Bone marrow (tissue), 2 donors: ENCODE data around the gene PDRG1.
"Not testable (repeated sequence)": the region's sequence is repeated elsewhere in the genome, so short reads cannot be mapped to it uniquely, and the experiment has no call there.

Experiments used
- DNase-seq, 2 donors: peaks; one replicate each; lab custom pipeline; 2025; lab: John Stamatoyannopoulos, UW

PDRG1 gene

DNA sequence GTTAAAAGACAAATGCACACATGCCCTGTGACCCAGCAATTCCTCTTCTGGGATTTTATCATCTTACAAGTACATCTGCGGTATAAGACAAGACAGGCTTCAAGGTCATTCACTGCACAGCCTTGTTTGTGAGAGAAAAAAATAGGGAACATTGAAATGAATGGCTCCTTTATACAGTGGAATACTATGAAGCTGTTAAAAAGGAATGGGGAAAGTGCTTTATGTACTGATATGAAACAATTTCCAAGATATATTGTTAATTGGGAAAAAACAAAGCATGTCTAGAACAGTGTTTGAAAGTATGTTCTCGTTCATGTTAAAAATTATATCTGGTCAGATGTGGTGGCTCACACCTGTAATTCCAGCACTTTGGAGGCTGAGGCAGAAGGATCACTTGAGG, 25.4 kb downstream of the PDRG1 start:
- no peak for DNase-seq

GRCh38 chr20:31925631-31926030, 26.2 kb downstream of the PDRG1 start:
- no peak for DNase-seq

DNA sequence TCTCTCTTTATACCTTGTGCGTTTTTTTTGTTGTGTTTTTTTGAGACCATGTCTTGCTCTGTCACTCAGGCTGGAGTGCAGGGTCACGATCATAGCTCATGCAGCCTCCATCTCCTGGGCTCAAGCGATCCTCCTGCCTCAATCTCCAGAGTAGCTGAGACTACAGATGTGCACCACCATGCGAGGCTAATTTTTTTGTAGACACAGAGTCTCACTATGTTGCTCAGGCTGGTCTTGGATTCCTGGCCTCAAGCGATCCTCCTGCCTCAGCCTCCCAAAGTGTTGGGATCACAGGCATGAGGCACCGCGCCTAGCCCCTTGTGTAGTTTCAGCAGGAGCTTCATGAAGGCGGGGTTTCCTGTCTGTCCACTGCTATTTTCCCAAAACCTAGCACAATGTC, 27.3 kb downstream of the PDRG1 start:
- no peak for DNase-seq

DNA sequence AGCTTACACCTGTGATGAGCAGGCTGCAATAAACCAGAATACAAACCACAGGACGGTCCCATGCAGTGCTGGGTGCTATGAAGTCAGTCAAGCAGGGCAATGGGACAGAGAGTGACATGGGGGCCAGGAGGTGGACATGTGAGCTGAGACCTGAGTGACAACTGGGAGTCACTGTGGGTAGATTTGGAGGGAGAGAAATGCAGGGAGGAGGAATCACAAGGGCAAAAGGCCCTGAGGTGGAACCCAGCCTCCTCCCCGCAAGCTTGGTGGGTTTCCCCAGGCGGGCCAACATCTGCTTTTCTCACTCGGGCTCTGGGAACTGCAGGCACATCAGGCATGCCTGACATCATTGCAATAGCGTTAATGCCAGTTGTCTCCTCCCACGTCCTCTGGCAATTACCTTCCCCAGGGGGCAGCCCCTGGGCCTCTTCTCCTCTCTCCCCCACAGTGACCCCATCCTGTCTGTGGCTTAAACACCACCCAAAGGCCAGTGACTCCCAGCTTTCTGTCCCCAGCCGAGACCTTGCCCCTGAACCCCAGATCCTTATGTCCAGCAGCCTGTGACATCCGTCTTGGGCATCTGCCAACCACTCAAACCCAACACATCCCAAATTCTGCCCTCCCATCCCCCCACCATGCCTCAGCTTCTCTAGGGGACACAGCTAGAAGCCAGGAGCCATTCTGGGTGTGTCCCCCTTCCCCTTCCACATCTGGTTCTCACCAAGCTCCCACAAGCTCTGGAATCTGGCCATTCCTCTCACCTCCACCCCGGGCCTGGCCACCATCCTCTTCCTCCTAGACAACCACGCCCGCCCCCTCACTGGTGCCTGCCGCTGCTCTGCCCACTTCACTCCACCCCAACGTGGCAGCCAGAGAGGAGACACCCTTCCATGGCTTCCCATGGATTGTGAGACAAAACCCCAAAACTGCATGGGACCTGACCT, 28.2 kb downstream of the PDRG1 start:
- no peak for DNase-seq

DNA sequence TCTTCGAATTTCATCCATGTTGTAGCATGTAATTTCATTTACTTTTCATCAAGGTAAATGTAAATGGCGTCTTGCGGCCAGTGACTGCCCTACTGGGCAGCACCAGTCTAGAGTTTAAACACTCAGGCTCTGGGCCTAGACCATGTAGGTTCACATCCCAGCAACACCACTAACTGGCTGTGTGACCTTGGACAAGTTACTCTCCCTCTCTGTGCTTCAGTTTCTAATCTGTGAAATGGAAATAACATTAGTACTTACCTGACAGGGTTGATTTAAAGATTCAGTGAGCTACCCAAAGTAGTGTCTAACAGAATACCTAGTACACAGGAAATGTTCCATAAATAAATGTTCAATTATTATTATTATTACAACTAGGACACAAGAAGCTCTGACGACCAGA, 29.3 kb downstream of the PDRG1 start:
- DNase-seq: no peak

- DNase-seq: no peak
Measured at GRCh38 chr20:31922181-31922580, 29.7 kb downstream of the PDRG1 start.

GRCh38 chr20:31921480-31921879, 30.4 kb downstream of the PDRG1 start:
- DNase-seq: not testable (repeated sequence)

- DNase-seq: no peak
Measured at GRCh38 chr20:31920275-31920855, 31.5 kb downstream of the PDRG1 start.

- no peak for DNase-seq
Measured at GRCh38 chr20:31919410-31920155, 32.3 kb downstream of the PDRG1 start.

- no peak for DNase-seq
Measured at GRCh38 chr20:31918466-31919105, 33.3 kb downstream of the PDRG1 start.

GRCh38 chr20:31917962-31918412, 33.9 kb downstream of the PDRG1 start:
- DNase-seq: peak in 1 of 2 donors; percentile 21

GRCh38 chr20:31916708-31917107, 35.1 kb downstream of the PDRG1 start:
- no peak for DNase-seq

DNA sequence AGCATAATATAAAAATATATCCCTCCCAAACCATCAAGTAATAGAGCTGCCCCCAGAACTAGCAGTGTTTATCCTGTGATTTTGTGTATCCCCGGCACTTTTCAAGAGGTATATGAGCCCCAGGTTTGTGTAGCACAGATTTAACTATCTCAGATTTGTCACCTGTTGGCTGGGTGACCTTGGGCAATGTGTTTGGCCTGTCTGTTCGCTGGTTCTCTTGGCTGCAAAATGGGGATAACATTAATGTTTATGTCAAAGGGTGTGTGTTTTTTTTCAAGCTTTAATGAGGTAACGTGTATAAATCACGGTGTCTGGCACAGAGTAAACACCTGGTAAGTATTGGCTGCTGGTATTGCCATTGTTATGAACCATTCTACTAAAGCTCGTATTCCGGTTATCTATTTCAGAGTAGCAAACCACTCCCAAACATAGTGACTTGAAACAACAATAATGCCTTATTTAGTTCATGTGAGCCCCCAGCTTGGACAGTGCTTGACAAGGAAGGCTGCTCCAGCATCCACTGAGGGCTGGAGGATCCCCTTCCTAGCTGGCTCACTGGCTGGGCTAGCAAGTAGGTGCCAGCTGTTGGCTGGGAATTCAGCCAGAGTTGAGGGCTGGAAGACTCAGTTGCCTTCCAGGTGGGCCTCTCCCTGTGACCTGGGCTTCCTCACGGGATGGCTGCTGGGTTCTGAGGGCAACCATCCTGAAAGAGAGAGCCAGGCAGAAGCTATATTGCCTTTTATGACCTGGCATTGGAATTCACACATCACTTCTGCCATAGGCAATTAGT, 36.2 kb downstream of the PDRG1 start:
- DNase-seq: no peak

DNA sequence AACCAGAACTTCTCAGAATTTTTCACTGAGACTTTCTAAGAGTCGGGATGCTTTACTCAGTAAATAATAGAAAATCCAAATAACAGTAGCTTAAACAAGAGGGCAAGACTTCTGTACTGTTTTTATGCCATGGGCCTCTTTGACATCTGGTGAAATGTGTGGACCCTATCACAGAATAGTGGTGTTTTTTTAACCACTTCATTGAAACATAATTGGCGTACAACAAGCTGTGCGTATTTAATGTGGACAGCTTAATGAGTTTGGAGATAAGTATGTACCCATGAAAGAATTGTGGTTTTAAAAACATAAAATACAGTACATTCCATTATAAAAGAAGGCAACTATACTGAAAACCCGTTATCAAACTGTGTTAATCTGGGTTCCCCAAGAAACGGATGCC, 37.7 kb downstream of the PDRG1 start:
- no peak for DNase-seq

DNA sequence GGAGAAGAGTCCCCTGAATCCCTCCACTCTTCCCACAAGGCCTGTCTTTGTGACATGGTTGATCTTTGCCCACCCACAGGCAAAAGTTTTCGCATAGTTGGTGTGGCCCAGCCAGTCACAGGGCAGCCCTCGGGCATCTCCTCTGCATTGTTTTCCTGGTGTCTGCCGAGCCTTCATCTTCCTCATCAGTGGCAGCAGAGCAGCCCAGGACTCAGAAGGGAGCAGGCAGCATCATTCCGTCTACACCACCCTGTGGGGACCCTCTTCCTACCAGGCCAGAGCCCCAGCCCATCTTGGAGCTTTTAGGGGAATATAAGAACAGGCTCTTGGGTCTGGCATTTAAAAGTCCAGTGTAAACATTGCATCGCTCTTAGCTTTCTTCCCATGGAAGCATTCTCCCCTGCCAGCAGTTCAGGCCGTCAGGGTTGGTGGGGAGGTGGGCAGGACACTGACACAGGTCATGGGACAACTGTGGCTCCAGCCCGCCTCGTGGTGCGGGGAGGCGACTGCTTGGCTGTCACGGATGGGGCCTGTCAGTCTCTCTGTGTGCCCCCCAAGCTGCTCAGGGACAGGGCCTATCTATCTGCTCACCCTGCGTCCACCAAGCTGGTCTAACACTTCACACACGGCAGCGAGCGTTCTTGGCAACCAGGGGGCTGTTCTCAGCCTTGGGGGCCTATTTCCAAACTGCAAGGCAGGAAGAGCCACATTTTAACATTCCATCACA, 38.3 kb downstream of the PDRG1 start:
- DNase-seq: no peak

- no peak for DNase-seq
Measured at GRCh38 chr20:31910071-31910803, 41.6 kb downstream of the PDRG1 start.

DNA sequence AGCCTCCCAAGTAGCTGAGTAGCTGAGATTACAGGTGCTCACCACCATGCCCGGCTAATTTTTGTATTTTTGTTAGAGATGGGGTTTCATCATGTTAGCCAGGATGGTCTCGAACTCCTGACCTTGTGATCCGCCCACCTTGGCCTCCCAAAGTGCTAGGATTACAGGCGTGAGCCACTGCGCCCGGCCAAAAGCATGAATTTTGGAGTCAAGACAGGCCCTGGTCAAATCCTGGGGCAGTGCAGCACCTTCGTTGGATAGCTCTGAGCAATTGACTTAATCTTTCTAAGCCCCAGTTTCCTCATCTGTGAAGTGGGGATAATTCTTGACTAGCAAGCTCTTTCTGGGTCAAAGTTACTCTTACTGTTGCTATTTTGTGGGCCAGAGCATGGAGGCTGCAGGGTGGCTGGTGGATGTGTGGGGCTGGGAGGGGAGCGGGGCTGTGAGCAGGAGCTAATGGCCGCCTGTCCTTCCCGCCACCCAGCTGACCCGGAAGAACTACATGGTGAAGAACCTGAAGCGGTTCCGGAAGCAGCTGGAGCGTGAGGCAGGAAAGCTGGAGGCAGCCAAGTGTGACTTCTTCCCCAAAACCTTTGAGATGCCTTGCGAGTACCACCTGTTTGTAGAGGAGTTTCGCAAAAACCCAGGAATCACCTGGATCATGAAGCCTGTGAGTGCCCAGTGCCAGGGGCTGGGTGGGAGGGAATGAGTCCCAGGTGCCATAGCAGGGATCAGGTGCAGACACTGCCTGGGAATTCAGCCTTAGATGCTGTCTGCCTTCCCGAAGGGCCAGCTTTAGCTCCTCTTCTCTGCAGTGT, 42.4 kb downstream of the PDRG1 start:
- DNase-seq: no peak

DNA sequence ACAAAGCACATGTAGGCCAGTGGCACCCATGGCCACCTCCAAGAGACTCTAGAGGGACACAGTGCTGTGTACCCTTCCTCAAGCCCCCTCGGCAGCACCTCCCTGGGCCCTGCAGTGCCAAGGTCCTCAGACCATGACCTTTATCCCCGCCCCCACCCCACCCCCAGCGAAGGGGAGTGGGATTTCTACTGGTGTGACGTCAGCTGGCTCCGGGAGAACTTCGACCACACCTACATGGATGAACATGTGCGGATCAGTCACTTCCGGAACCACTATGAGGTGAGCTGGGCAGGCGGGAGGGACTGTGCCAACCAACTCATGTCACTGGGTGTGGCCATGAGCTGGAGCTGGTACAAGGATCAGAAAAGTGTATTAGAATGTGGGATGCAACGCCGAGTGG, 43.4 kb downstream of the PDRG1 start:
- DNase-seq: no peak

GRCh38 chr20:31908016-31908415, 43.8 kb downstream of the PDRG1 start:
- no peak for DNase-seq
